ENCODE results near the gene FAM227B. TPM values are rescaled to one million over a fixed set of nuclear protein-coding genes. Genes with fewer than 3 reads are reported as not detected.

The FAM227B gene, protein sequence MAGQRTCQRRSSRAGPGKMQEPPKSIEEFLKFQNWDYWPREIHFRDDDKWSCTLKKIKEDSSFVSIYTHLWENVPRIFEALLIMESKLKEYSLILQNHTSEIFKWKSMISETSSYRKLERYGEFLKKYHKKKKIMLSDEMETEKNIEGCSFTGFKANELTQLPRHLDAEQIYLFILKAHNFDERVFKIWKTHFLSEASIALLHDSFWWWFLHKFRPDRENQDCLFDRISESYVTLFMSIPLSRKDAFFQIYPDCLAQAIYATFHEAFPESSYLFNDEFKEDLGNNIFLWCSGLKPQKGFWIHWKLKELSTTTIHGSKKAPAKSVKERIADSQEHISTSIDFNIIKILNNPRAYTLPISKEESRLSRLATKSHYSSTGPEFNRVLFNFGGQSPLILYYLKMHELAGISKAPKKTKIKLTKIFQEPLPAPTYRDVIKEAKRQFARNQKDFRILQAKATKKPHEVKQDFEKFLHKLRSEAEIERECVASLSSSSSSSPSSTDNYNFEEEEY
- 1.1 and 1.4 TPM in 2 replicates for total RNA-seq

DNA sequence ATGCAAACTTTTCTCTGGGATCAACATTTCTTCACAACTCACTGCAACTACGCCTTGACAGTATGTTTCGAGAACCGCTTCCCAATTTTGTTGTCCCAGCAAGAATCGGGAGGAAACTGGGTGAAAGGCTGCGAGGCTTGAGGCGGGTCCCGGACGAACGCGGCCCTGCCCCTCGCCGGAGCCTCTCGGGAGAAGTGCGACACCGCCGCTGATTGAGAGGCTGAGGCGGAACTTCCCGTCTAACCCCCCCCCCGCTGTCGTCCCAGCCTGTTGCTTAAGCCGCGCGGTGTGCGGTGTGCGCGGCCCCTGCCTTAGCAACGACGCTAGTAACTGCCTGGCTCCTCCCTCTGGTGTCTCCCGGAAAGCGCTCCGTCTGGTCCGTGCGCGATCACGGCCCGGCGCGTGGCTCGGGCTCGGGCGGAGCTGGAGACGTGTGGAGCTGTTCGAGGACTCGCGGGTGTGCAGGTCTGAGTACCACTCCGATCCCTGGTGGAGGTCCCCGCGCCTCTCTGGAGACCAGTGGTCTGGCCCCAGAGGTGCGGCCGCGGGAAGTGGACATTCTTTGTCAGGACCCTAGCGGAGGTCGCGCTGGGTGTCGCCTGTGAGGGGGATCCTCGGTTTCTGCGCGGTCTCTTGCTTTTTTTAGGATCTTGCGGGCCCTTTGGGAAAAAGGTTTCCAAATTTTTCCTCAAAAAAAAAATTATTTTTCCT, at the start of gene FAM227B, which contains the start of gene DTWD1:
Gene FAM227B (minus strand): TSS at position 161 of the 711 bp plus-strand sequence. CDS start 5,647 bp downstream, outside the sequence.
Gene DTWD1 (plus strand): TSS at position 391 of the 711 bp plus-strand sequence. CDS start 4,120 bp downstream, outside the sequence.

GRCh38 chr15:49423021-49423420, 197.6 kb downstream of the FAM227B start, which contains the start of gene FGF7:
Gene FGF7, plus strand, starts transcription at chr15:49423242. Its CDS starts 1,056 bp downstream, at chr15:49424298.

Other genes starting within 250 kb of the FAM227B start
- gene FGF7, start 197.6 kb downstream of the FAM227B start, total RNA-seq = 0.76 TPM in 1 of 2 replicates, not detected in the other
- 5.3 and 6.5 TPM in 2 replicates for gene DTWD1, start 230 bp upstream of the FAM227B start, total RNA-seq

Data from mesangial cell (primary cell).